Measurements from ENCODE around the gene DOCK4.

DNA sequence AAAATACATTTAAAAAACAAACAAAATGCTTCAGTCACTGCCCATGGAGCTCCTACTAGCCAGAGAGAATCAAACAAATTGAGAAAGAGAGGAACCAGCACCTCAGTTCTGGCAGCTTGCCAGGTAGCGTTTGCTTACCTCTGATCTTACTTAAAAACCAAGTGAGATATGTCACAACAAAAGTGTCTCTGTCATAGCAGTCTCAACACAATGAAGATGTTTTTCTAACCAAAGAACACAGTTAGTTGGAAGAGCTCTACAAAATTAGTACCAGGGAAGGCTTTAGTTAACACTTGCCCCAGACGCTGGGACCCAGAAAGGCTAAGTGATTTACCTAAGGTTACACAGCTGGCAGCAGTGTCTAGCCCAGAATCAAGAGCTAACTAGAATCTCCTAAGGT, 3.4 kb downstream of the DOCK4 start:
- TF ChIP-seq, protein P1, sequence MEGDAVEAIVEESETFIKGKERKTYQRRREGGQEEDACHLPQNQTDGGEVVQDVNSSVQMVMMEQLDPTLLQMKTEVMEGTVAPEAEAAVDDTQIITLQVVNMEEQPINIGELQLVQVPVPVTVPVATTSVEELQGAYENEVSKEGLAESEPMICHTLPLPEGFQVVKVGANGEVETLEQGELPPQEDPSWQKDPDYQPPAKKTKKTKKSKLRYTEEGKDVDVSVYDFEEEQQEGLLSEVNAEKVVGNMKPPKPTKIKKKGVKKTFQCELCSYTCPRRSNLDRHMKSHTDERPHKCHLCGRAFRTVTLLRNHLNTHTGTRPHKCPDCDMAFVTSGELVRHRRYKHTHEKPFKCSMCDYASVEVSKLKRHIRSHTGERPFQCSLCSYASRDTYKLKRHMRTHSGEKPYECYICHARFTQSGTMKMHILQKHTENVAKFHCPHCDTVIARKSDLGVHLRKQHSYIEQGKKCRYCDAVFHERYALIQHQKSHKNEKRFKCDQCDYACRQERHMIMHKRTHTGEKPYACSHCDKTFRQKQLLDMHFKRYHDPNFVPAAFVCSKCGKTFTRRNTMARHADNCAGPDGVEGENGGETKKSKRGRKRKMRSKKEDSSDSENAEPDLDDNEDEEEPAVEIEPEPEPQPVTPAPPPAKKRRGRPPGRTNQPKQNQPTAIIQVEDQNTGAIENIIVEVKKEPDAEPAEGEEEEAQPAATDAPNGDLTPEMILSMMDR (IDR thresholded peaks at IDR 0.05) = no peak
- TF ChIP-seq POLR2A (IDR thresholded peaks at IDR 0.05) = no peak
